Cardiac muscle cell (in vitro differentiated cells and primary cell): ENCODE results near the gene UPK1B. TPM values are rescaled to one million over a fixed set of nuclear protein-coding genes. Genes with fewer than 3 reads are reported as not detected.
A peak's percentile ranks its signal among the peaks of the same experiment; 100 is the strongest.
"Not testable (repeated sequence)": the region's sequence is repeated elsewhere in the genome, so short reads cannot be mapped to it uniquely, and the experiment has no call there.

ENCODE experiments used
- DNase-seq, 2 donors: peaks; one replicate each; pipeline versions ENCODE4 v3.0.0 to v3.0.0-alpha.2; 2010 to 2017; ENCODE audit warnings: low read depth in 1 of 2, low spot score in 1 of 2
- H3K27ac ChIP-seq: fragments of 200-600 bp; sonication (generic); 2 replicates; pipeline ENCODE4 v1.5.1; 2016
- H3K27me3 ChIP-seq: fragments of 200-600 bp; sonication (generic); 2 replicates; pipeline ENCODE4 v1.6.0; 2016; ENCODE audit warnings: control low read depth
- H3K36me3 ChIP-seq: fragments of 200-600 bp; sonication (generic); 2 replicates; pipeline ENCODE4 v1.5.1; 2016; ENCODE audit warnings: control low read depth
- H3K4me1 ChIP-seq: fragments of 200-600 bp; sonication (generic); 2 replicates; pipeline ENCODE4 v1.8.1; 2017; ENCODE audit warnings: low read depth, mild to moderate bottlenecking, mixed run types
- H3K4me3 ChIP-seq: fragments of 200-600 bp; sonication (generic); 2 replicates; pipeline ENCODE4 v1.5.1; 2016; ENCODE audit warnings: mild to moderate bottlenecking
- H3K9me3 ChIP-seq: fragments of 200-600 bp; sonication (generic); 2 replicates; pipeline ENCODE4 v1.5.1; 2017; ENCODE audit warnings: low read depth, mild to moderate bottlenecking, control low read depth
- polyA plus RNA-seq: library from polyadenylated mRNA; unstranded; fragments of >200 nt; fragmentation: Nextera tagmentation; extraction: Ambion mirVana; gene quantifications from 2 replicates; pipeline ENCODE4 v1.2.1, GENCODE V29; 2016
- total RNA-seq: library from RNA; depleted of rRNA; stranded (reverse); fragments of >200 nt; gene quantifications from 2 replicates; pipeline ENCODE4 v1.2.3, GENCODE V29; 2016
- TF ChIP-seq, protein P1 (sequence below): IDR thresholded peaks from 2 replicates; pipeline ENCODE4 v1.5.1; 2012; ENCODE audit warnings: low read depth, mild to moderate bottlenecking, low read length

The UPK1B gene
- total and polyA plus RNA-seq, 2 experiments from 2014 or later = 0.70 TPM; not detected in 1

GRCh38 chr3:119239206-119239820 lies 65.9 kb downstream of the UPK1B start:
- peaks cover 16% of the 10 kb centered on the region for H3K4me1 ChIP-seq
- H3K36me3 ChIP-seq = peaks cover 25% of the 10 kb centered on the region
- peak overlapping the region; percentile 60 for H3K4me3 ChIP-seq
- TF ChIP-seq, protein P1, sequence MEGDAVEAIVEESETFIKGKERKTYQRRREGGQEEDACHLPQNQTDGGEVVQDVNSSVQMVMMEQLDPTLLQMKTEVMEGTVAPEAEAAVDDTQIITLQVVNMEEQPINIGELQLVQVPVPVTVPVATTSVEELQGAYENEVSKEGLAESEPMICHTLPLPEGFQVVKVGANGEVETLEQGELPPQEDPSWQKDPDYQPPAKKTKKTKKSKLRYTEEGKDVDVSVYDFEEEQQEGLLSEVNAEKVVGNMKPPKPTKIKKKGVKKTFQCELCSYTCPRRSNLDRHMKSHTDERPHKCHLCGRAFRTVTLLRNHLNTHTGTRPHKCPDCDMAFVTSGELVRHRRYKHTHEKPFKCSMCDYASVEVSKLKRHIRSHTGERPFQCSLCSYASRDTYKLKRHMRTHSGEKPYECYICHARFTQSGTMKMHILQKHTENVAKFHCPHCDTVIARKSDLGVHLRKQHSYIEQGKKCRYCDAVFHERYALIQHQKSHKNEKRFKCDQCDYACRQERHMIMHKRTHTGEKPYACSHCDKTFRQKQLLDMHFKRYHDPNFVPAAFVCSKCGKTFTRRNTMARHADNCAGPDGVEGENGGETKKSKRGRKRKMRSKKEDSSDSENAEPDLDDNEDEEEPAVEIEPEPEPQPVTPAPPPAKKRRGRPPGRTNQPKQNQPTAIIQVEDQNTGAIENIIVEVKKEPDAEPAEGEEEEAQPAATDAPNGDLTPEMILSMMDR = no peak
- peak overlapping the region; percentile 95 for H3K27ac ChIP-seq
- no peak for DNase-seq
- H3K27me3 ChIP-seq = no peaks in the 10 kb centered on the region
- H3K9me3 ChIP-seq = no peaks in the 10 kb centered on the region

DNA sequence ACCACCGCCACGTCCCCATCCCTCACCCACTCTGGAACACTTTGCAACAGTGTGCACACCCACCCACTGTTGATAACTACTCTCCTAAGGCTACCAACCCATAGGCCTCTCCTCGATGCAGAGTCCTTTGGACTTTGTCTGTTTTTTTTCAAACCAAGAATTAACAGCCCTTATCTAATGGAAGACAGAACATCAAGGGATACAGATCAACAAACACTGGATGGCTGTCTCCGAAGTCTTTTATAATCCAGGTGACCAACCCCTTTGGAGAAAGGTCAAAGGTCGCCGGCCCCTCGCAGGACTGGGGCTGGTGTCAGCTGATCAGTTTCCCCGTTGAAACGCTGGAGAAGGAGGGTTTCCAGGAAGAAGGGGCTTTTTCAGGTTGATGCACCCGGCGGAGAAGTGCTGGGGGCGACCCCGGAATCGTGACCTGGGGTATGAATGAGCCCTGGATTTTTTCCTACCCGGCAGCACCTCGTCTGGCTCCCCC lies 66.7 kb downstream of the UPK1B start:
- H3K27ac ChIP-seq = peak overlapping the region; percentile 95
- DNase-seq = peak; percentile 18 to 37
- H3K4me1 ChIP-seq = peaks cover 16% of the 10 kb centered on the region
- TF ChIP-seq, protein P1 = no peak
- peak overlapping the region; percentile 60 for H3K4me3 ChIP-seq
- no peaks in the 10 kb centered on the region for H3K27me3 ChIP-seq
- no peaks in the 10 kb centered on the region for H3K9me3 ChIP-seq
- H3K36me3 ChIP-seq = peaks cover 18% of the 10 kb centered on the region

DNA sequence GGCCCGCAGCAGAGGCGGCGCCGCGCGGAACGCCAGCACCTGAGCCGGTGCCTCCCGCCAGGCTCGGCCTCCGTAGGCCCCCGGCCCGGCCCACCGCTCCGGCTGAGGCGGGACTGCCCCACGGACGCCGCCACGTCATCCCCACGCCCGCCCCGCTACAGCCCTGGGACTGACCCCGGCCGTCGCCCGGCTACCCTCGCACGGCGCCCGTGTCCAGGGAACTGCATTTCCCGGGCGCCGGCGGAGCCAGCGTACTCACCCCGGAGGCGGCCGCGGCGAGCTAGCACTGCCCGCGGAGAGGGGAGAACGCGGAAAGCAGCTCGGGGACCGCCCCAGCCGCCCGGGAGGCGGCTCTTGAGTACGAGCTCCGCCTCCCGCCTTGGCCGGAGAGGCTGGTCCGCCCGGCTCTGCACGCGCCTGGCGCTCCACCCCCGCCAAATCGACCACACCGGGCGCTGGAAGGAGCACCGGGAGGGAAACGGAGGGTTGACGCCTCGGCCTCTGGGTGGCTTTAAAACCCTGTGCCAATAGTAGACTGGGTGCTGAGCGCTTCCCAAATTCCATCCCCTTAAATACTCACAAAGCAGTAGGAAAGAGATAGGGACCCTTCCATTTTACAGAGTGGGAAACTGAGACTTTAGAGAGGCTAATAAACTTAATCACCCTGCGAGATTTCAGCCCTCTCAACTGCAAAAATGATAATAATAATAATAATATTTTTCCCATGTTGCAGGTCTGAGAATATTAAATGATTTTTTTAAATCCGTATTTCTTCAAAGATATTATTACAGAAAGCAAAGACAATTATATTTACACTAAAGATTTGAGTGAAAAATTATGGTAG lies 67.4 kb downstream of the UPK1B start, which contains the start of gene B4GALT4:
Gene B4GALT4, minus strand, starts transcription at position 288 of the 844 bp plus-strand sequence. CDS start 10,779 bp downstream, outside the sequence.
- Histone ChIP-seq H3K27me3 (no peaks in the 10 kb centered on the region), H3K27ac (peak within 1 kb of the TSS; percentile 95), H3K9me3 (no peaks in the 10 kb centered on the region), H3K4me1 (peaks cover 16% of the 10 kb centered on the region), H3K4me3 (peak within 1 kb of the TSS; percentile 60), H3K36me3 (peaks cover 11% of the 10 kb centered on the region)
- TF ChIP-seq, protein P1 = no peak
- peak; percentile 92 to 95 for DNase-seq

DNA sequence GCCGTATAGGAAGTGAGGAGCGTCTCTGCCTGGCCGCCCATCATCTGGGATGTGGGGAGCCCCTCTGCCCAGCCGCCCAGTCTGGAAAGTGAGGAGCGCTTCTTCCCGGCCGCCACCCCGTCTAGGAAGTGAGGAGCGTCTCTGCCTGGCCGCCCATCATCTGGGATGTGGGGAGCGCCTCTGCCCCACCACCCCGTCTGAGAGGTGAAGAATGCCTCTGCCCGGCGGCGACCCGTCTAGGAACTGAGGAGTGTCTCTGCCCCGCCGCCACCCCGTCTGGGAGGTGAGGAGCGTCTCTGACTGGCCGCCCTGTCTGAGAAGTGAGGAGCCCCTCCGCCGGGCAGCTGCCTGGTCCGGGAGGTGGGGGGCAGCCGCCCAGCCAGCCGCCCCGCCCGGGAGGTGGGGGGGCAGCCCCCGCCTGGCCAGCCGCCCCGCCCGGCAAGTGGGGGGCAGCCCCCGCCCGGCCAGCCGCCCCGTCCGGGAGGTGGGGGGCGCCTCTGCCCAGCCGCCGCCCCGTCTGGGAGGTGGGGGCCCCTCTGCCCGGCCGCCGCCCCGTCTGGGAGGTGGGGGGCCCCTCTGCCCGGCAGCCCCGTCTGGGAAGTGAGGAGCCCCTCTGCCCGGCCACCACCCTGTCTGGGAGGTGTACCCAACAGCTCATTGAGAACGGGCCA lies 69.1 kb downstream of the UPK1B start:
- peaks cover 16% of the 10 kb centered on the region for H3K4me1 ChIP-seq
- not testable (repeated sequence) for H3K9me3 ChIP-seq, H3K27ac ChIP-seq, H3K27me3 ChIP-seq, H3K36me3 ChIP-seq, DNase-seq, H3K4me3 ChIP-seq

GRCh38 chr3:119243058-119243529 lies 69.7 kb downstream of the UPK1B start:
- not testable (repeated sequence) for H3K27me3 ChIP-seq, DNase-seq, H3K4me3 ChIP-seq, H3K9me3 ChIP-seq, H3K36me3 ChIP-seq, H3K27ac ChIP-seq
- peaks cover 16% of the 10 kb centered on the region for H3K4me1 ChIP-seq

DNA sequence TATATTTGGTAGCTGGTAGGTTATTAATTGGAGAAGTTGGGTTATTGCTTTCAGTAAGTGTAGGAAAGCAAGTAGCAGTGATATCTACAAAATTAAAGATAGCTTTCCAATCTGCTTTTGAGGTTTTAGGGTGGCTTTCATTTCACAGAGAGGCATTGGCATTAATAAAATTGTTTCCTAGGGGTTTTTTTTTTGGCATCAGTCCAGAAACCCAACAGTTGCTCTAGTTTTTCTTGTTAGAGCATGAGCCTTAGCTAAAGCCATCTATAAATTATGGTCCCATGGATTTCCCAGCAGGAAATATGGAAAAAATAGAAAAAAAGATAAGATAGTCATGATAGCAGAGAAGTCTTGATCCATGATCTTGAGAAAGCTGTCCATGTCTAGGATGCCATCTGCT lies 70.3 kb downstream of the UPK1B start:
- TF ChIP-seq, protein P1 = no peak

More for the DNA sequence above, 70.3 kb downstream of the UPK1B start:
- Histone ChIP-seq H3K27me3 (no peaks in the 10 kb centered on the region), H3K9me3 (no peaks in the 10 kb centered on the region), H3K4me3 (no peak overlapping the region), H3K4me1 (peaks cover 11% of the 10 kb centered on the region), H3K27ac (no peak overlapping the region), H3K36me3 (no peaks in the 10 kb centered on the region)
- DNase-seq = no peak
